Suprapubic skin (tissue), 4 donors: ENCODE results near the gene ZNF175. TPM values are rescaled to one million over a fixed set of nuclear protein-coding genes. Genes with fewer than 3 reads are reported as not detected.

ENCODE experiments used
- DNase-seq, 2 donors: peaks; one replicate each; pipeline ENCODE4 v3.0.0-alpha.2; 2019; ENCODE audit warnings: low spot score in 2 of 2
- H3K27ac ChIP-seq: fragments of 200-600 bp; sonication (generic); one replicate; pipeline ENCODE4 v1.5.1; 2019
- H3K27me3 ChIP-seq: fragments of 200-600 bp; sonication (generic); one replicate; pipeline ENCODE4 v1.5.1; 2019
- H3K36me3 ChIP-seq: fragments of 200-600 bp; sonication (generic); one replicate; pipeline ENCODE4 v1.5.1; 2019
- H3K4me1 ChIP-seq: fragments of 200-600 bp; sonication (generic); one replicate; pipeline ENCODE4 v1.5.1; 2019
- H3K4me3 ChIP-seq: fragments of 200-600 bp; sonication (generic); one replicate; pipeline ENCODE4 v1.5.1; 2019; ENCODE audit warnings: mild to moderate bottlenecking
- H3K9me3 ChIP-seq: fragments of 200-600 bp; sonication (generic); one replicate; pipeline ENCODE4 v1.5.1; 2019
- EP300 ChIP-seq: sonication (generic); formaldehyde crosslinking; IDR thresholded peaks from one replicate; pipeline ENCODE4 v1.6.1; 2017; ENCODE audit warnings: antibody characterized with exemption
- POLR2A ChIP-seq, 2 donors: fragments of 450-650 bp; IDR thresholded peaks; one replicate each; pipeline ENCODE4 v1.6.1; 2017; ENCODE audit warnings: antibody characterized with exemption in 2 of 2, mild to moderate bottlenecking in 2 of 2, moderate library complexity in 2 of 2
- POLR2AphosphoS5 ChIP-seq, 3 donors: sonication (generic); formaldehyde crosslinking; IDR thresholded peaks; one replicate each; pipeline ENCODE4 v1.6.1; 2017; ENCODE audit warnings: antibody characterized with exemption in 3 of 3
- WGBS: methylation state at CpG from one replicate; pipeline ENCODE4 v1.1.5; 2018; 5-methylcytosine and 5-hydroxymethylcytosine counted together
- total RNA-seq, 4 donors: library from RNA; depleted of rRNA; stranded (reverse); fragments of >200 nt; gene quantifications; one replicate each; pipeline ENCODE4 v1.1.0, GENCODE V29; 2016
- TF ChIP-seq, protein P1 (sequence below), 2 donors: fragments of 200-600 bp in 1 of 2; fragments of 450-650 bp in 1 of 2; sonication (generic) in 1 of 2; IDR thresholded peaks; one replicate each; pipeline ENCODE4 v1.5.1; 2016 to 2019; ENCODE audit warnings: antibody characterized with exemption in 2 of 2, mild to moderate bottlenecking in 1 of 2, moderate library complexity in 1 of 2

Gene ZNF175
- total RNA-seq, 4 donors from 2014 or later: 2.0 to 12.1 (median 5.1) TPM

DNA sequence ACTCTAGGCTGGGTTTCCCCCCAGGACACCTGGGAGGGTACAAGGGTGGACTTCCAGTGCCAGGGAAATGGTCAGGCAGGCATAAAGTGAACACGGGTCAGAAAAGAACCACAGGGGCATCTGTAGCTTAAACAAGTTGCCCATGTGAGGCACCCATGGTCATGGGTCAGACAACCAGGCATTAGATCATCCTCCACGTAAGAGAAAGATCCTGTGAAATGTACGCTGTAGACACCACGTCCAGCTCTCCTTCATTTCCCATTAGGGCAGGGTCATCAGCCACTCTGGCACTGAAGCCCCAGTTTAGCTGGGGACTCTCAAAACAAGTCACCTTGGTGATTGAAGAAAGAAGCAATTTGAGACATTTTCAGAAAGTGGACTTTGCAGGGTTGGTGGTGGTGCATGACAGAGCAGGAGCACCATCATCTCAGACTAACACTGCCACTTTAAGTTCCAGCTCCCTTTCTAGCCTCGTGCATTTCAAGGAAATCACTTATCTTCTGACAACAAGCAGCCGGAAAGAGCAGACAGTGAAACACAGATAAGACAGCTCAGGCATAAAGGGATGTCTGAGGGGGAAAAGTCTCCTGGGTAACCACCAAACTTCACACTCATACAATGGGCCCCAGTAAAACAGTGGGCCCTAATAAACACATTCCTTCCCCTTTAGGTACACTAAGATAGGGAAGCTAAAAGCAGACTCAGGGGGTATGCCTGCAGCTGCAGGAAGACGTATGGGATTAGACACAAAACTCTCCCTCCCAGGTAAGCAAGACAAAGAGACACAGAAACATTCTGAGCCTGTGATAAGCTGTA is 23.5 kb upstream of the ZNF175 start:
- no peaks in the 10 kb centered on the region for H3K36me3 ChIP-seq
- TF ChIP-seq POLR2AphosphoS5 (IDR thresholded peaks at IDR 0.05) (no peak), EP300 (no peak), POLR2A (IDR thresholded peaks at IDR 0.05) (no peak)
- TF ChIP-seq, protein P1, sequence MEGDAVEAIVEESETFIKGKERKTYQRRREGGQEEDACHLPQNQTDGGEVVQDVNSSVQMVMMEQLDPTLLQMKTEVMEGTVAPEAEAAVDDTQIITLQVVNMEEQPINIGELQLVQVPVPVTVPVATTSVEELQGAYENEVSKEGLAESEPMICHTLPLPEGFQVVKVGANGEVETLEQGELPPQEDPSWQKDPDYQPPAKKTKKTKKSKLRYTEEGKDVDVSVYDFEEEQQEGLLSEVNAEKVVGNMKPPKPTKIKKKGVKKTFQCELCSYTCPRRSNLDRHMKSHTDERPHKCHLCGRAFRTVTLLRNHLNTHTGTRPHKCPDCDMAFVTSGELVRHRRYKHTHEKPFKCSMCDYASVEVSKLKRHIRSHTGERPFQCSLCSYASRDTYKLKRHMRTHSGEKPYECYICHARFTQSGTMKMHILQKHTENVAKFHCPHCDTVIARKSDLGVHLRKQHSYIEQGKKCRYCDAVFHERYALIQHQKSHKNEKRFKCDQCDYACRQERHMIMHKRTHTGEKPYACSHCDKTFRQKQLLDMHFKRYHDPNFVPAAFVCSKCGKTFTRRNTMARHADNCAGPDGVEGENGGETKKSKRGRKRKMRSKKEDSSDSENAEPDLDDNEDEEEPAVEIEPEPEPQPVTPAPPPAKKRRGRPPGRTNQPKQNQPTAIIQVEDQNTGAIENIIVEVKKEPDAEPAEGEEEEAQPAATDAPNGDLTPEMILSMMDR (IDR thresholded peaks at IDR 0.05): no peak
- no peak overlapping the region for H3K27ac ChIP-seq
- WGBS: 52% methylated on average over 7 of the region's 7 CpGs
- no peaks in the 10 kb centered on the region for H3K9me3 ChIP-seq
- no peak for DNase-seq
- H3K4me1 ChIP-seq: no peaks in the 10 kb centered on the region
- H3K27me3 ChIP-seq: peaks cover 36% of the 10 kb centered on the region
- H3K4me3 ChIP-seq: no peak overlapping the region

DNA sequence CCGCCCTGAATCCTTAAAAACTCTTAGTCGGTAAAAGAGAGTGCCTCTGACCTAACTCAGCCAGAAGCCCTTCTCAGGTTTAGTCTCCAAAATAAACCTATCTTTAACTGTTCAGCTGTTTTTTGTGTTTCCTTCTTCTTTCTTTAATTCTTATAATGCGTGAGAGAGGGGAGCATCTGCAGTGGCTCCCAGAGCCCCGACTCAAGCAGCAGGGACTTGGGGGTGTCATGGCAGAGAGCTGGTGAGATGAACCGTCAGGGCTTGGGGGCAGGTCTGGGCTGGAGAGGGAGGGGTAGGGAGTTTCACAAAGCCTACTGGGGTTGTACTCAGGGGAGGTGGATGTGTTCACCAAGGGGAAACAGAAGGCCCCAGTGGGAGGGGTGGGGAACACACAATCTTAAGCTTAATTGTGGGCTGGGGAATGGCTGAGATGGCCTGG is 22.9 kb upstream of the ZNF175 start:
- Histone ChIP-seq H3K4me3 (no peak overlapping the region), H3K27me3 (peaks cover 38% of the 10 kb centered on the region), H3K27ac (no peak overlapping the region), H3K9me3 (no peaks in the 10 kb centered on the region), H3K4me1 (no peaks in the 10 kb centered on the region), H3K36me3 (no peaks in the 10 kb centered on the region)
- no peak for TF ChIP-seq EP300
- TF ChIP-seq, protein P1 (IDR thresholded peaks at IDR 0.05): no peak
- TF ChIP-seq POLR2A (IDR thresholded peaks at IDR 0.05): no peak
- TF ChIP-seq POLR2AphosphoS5 (IDR thresholded peaks at IDR 0.05): no peak
- 68% methylated on average over 5 of the region's 5 CpGs for WGBS
- DNase-seq: no peak

DNA sequence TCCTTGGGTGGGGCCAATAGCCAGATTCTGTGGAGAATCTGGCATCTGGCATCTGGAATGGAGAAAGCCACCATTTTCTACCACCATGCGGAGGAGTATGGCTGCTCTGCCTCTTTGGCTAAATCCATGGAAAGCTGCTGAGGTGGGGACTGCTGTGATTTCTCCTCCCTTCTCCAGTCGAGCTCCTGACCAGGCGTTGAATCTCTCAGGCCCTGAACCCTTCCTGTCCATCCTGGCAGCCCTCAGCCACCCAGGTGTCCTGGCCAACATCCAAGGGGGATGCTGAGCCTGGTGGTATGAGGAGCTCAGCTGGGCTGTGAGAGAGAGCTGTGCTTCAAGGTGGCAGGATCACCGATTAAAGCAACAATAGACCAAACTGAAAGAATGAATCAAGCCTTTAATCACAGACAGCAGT is 22.2 kb upstream of the ZNF175 start:
- Histone ChIP-seq H3K27ac (no peak overlapping the region), H3K36me3 (no peaks in the 10 kb centered on the region), H3K9me3 (no peaks in the 10 kb centered on the region), H3K4me3 (no peak overlapping the region), H3K4me1 (no peaks in the 10 kb centered on the region), H3K27me3 (peaks cover 37% of the 10 kb centered on the region)
- DNase-seq: no peak
- WGBS: 76% methylated on average over 4 of the region's 4 CpGs
- no peak for TF ChIP-seq EP300
- no peak for TF ChIP-seq POLR2A (IDR thresholded peaks at IDR 0.05)
- TF ChIP-seq, protein P1 (IDR thresholded peaks at IDR 0.05): no peak
- TF ChIP-seq POLR2AphosphoS5 (IDR thresholded peaks at IDR 0.05): no peak

DNA sequence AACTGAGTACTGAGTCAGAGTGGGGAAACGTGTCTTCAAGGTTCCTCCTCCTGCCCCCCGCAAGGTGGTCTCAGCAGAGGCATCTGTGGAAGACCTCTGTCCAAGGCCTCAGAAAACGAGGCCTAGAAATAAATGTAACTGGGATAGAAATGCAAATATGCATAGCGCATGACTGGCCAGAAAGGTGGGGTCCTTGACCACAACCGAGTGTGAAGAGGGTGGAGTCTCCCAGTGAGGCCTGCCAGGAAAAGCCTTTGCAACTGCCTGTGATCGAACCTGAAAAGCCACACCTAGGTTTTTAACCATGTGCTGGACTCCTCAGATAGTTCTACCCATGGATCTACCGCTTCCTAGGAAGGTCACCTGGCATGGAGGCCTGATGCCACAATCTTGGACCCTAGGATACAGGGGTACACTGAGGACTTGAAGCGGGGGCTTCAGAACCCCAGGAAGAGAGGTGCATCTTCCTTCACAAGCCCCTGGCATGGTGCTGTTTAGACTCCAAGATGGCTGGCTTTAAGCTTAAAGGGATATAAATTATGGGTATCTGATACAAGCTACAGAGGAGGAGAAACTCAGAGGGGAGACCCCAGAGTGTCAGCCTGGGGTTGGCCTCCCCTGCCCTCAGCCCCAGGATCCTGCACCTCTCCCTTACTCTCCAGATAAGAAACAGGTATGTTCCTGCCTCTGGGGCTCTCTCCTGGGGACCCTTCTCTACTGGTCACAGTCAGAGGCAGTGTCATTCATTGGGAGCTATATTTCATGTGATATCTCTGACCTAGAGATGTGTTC is 21.4 kb upstream of the ZNF175 start:
- no peak overlapping the region for H3K4me3 ChIP-seq
- TF ChIP-seq, protein P1 (IDR thresholded peaks at IDR 0.05): no peak
- TF ChIP-seq POLR2AphosphoS5 (IDR thresholded peaks at IDR 0.05): no peak
- no peak for TF ChIP-seq POLR2A (IDR thresholded peaks at IDR 0.05)
- TF ChIP-seq EP300: no peak
- H3K36me3 ChIP-seq: no peaks in the 10 kb centered on the region
- no peak overlapping the region for H3K27ac ChIP-seq
- no peaks in the 10 kb centered on the region for H3K9me3 ChIP-seq
- no peak for DNase-seq
- H3K4me1 ChIP-seq: no peaks in the 10 kb centered on the region
- peaks cover 32% of the 10 kb centered on the region for H3K27me3 ChIP-seq
- WGBS: 62% methylated on average over 8 of the region's 8 CpGs
